ENCODE measurements around the gene ARL2. TPM values are rescaled to one million over a fixed set of nuclear protein-coding genes. Genes with fewer than 3 reads are reported as not detected.
"Not testable (repeated sequence)": the region's sequence is repeated elsewhere in the genome, so short reads cannot be mapped to it uniquely, and the experiment has no call there.

ARL2 gene
- total RNA-seq, 1 donor, result 14.2 TPM

DNA sequence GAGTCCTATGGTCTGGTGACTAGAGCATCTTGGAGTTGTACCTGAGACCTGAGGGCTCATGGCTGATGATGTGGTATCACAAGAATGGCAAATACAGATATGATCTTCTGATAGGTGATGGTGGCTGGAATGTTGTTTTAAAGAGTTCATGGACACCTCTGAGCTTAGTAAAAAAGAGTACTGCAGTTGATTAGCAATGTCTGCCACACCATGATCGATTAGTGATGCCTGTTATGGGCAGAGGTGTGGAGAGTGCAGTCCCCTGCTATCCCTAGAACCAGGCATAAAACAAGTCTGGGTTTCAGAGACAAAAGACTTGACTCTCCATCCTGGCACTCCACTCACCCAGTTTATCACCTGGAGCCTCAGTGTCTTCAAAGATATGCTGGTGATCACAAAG lies 15.8 kb upstream of the ARL2 start:
- Histone ChIP-seq H3K27me3 (ENCODE audit: insufficient read depth, low read length) (no peaks in the 10 kb centered on the region), H3K4me1 (ENCODE audit: insufficient read depth, low read length) (peaks cover 16% of the 10 kb centered on the region), H3K4me3 (ENCODE audit: low read length) (no peak overlapping the region), H3K9me3 (ENCODE audit: low read depth, low read length) (no peaks in the 10 kb centered on the region)

- Histone ChIP-seq H3K4me1 (ENCODE audit: insufficient read depth, low read length) (peaks cover 16% of the 10 kb centered on the region), H3K9me3 (ENCODE audit: low read depth, low read length) (no peaks in the 10 kb centered on the region), H3K4me3 (ENCODE audit: low read length) (no peak overlapping the region), H3K27me3 (ENCODE audit: insufficient read depth, low read length) (no peaks in the 10 kb centered on the region)
Observed at GRCh38 chr11:64998690-64999431, 15.1 kb upstream of the ARL2 start.

GRCh38 chr11:64999478-64999877 lies 14.5 kb upstream of the ARL2 start:
- no peaks in the 10 kb centered on the region for H3K9me3 ChIP-seq (ENCODE audit: low read depth, low read length)
- H3K4me1 ChIP-seq (ENCODE audit: insufficient read depth, low read length), result peaks cover 16% of the 10 kb centered on the region
- no peak overlapping the region for H3K4me3 ChIP-seq (ENCODE audit: low read length)
- no peaks in the 10 kb centered on the region for H3K27me3 ChIP-seq (ENCODE audit: insufficient read depth, low read length)

DNA sequence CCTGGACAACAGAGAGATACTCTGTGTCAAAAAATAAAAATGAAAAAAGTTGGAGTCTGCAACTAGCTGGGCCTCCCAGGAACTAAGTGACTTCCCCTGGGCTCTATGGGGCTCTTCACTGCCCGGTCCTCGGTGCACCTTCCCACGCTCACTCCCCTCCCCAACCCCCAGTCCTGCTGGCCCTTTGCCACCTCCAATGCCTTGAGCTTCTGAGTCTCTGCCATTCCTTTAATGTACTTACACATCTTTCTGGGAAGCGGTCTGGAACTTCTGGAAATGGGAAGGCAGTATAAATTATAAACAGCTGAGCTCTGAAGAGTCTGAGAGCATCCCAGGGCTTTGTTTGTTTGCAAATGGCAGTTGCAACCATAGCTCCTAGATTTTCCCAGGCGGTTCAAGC lies 11.3 kb upstream of the ARL2 start:
- H3K9me3 ChIP-seq (ENCODE audit: low read depth, low read length), result no peaks in the 10 kb centered on the region
- H3K4me3 ChIP-seq (ENCODE audit: low read length), result no peak overlapping the region
- no peaks in the 10 kb centered on the region for H3K4me1 ChIP-seq (ENCODE audit: insufficient read depth, low read length)
- H3K27me3 ChIP-seq (ENCODE audit: insufficient read depth, low read length), result no peaks in the 10 kb centered on the region

DNA sequence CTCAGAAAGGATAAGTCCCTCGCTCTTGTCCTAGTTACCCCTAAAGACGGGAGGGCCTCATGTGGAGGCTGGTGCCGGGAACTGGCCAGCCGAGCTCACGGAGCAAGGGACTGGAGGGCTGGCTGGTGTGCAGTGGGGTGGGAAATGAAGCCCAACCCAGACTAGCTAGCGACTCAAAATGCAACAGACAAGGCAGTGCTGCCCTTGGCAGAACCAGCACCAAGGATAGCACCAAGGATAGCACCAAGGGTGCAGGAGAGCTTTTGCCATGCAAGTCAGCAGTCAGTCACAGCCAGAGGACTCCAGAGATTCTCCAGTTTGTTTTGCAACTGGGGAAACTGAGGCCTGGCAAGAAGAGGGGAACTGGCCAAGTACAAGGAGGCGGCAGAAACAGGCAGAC lies 10.7 kb upstream of the ARL2 start:
- Histone ChIP-seq H3K27me3 (ENCODE audit: insufficient read depth, low read length) (no peaks in the 10 kb centered on the region), H3K4me1 (ENCODE audit: insufficient read depth, low read length) (no peaks in the 10 kb centered on the region), H3K4me3 (ENCODE audit: low read length) (no peak overlapping the region), H3K9me3 (ENCODE audit: low read depth, low read length) (no peaks in the 10 kb centered on the region)

DNA sequence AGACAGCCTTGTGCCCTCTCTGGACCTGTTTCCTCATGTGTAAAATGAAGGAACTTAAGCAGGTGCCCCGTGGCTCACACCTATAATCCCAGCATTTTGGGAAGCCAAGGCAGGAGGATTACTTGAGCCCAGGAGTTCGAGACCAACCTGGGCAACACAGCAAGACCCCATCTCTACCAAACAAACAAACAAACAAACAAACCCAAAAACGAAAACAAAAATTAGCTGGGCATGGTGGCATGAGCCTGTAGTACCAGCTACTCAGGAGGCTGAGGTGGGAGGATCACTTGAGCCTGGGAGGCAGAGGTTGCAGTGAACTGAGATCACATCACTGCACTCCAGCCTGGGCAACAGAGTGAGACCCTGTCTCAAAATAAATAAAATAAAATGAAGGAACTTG lies 10.0 kb upstream of the ARL2 start:
- not testable (repeated sequence) for H3K27me3 ChIP-seq (ENCODE audit: insufficient read depth, low read length); H3K4me3 ChIP-seq (ENCODE audit: low read length); H3K4me1 ChIP-seq (ENCODE audit: insufficient read depth, low read length); H3K9me3 ChIP-seq (ENCODE audit: low read depth, low read length)

DNA sequence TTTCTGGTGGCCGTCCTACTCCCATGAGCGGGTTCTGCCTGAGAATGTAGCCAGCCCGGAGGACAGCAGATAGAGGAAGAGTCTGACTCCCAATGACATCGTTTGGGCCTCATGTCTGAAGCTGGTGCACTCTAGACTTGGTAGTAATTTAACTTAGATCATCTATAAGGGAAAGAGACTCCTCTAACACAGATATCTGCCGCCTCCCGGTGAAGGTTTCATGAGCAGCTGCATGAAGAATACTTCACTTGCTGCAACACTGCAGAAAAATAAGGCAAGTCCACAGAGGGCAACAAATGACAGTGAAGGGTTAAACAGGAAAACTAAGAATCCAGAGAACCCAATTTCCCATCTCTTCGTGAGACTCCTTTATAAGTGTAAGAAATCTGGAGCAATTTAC lies 5.9 kb upstream of the ARL2 start:
- Histone ChIP-seq H3K4me3 (ENCODE audit: low read length) (no peak overlapping the region), H3K9me3 (ENCODE audit: low read depth, low read length) (no peaks in the 10 kb centered on the region), H3K4me1 (ENCODE audit: insufficient read depth, low read length) (peaks cover 4% of the 10 kb centered on the region), H3K27me3 (ENCODE audit: insufficient read depth, low read length) (no peaks in the 10 kb centered on the region)

- Histone ChIP-seq H3K9me3 (ENCODE audit: low read depth, low read length) (no peaks in the 10 kb centered on the region), H3K4me3 (ENCODE audit: low read length) (no peak overlapping the region), H3K27me3 (ENCODE audit: insufficient read depth, low read length) (no peaks in the 10 kb centered on the region), H3K4me1 (ENCODE audit: insufficient read depth, low read length) (peaks cover 8% of the 10 kb centered on the region)
Observed at GRCh38 chr11:65008873-65009272, 5.1 kb upstream of the ARL2 start.

DNA sequence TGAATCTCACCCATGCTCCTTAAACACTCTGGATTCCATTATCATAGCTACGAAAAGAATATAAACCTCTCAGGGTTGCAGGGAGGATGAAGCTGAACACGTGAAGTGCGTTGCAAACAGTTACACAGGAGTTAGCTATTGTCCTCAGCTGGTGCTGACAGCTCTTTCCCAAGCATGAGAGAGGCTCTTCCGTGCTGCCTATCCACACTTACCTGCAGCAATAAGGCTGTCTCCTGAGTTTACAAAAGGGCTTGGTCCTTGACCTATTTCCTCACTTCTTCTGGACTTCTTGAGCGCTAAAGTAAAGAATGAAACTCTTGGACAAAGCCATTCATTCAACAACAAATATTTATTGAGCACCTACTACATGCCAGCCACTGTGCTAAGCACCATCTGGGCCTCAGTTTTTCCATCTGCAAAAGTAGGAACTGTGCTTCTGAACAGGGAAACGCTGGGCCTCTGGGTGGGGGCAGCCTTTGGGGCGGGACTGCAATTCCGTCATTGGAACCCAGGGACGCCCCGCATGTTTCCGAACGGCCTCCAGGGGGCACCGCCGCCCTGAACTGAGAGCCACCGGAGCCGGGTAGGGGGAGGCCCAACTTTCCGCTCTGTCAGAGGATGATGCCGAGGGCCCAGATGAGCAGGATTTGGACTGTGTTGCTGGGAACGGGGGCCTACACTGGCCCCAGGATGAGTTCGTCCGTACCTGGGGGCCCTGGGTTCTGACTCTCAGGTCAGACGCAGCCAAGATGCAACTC lies 651 bp upstream of the ARL2 start:
- Histone ChIP-seq H3K4me3 (ENCODE audit: low read length) (peak overlapping the region; percentile 64), H3K9me3 (ENCODE audit: low read depth, low read length) (no peaks in the 10 kb centered on the region), H3K4me1 (ENCODE audit: insufficient read depth, low read length) (peaks cover 28% of the 10 kb centered on the region), H3K27me3 (ENCODE audit: insufficient read depth, low read length) (no peaks in the 10 kb centered on the region)

- no peaks in the 10 kb centered on the region for H3K9me3 ChIP-seq (ENCODE audit: low read depth, low read length)
- peak overlapping the region; percentile 64 for H3K4me3 ChIP-seq (ENCODE audit: low read length)
Observed at GRCh38 chr11:65014726-65015227, 817 bp downstream of the ARL2 start.

GRCh38 chr11:65016705-65017104 lies 2.7 kb downstream of the ARL2 start:
- H3K9me3 ChIP-seq (ENCODE audit: low read depth, low read length), result no peaks in the 10 kb centered on the region
- peaks cover 32% of the 10 kb centered on the region for H3K4me1 ChIP-seq (ENCODE audit: insufficient read depth, low read length)
- H3K27me3 ChIP-seq (ENCODE audit: insufficient read depth, low read length), result no peaks in the 10 kb centered on the region
- no peak overlapping the region for H3K4me3 ChIP-seq (ENCODE audit: low read length)

More at GRCh38 chr11:65014726-65015227, 817 bp downstream of the ARL2 start:
- H3K27me3 ChIP-seq (ENCODE audit: insufficient read depth, low read length), result no peaks in the 10 kb centered on the region
- H3K4me1 ChIP-seq (ENCODE audit: insufficient read depth, low read length), result peaks cover 28% of the 10 kb centered on the region

DNA sequence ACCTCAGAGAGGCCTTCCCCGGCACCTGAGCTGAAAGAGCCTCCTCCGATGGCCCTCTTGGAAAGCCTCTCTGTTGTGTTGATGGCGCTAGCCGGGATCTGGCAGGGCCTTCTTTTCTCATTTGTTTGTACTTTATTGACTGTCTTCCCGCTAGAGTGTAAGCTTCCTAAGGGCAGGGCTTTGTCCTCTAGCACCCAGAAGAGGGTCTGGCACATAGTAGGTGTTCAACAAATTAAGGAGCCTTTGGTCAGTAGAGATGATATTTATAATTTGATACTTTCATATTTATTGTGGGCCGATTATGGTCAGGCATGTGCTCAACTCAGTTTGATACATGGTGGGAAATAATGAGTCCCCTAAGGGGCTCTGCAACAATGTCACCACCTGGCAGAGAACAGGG lies 4.0 kb downstream of the ARL2 start:
- Histone ChIP-seq H3K27me3 (ENCODE audit: insufficient read depth, low read length) (no peaks in the 10 kb centered on the region), H3K4me1 (ENCODE audit: insufficient read depth, low read length) (peaks cover 31% of the 10 kb centered on the region), H3K4me3 (ENCODE audit: low read length) (no peak overlapping the region), H3K9me3 (ENCODE audit: low read depth, low read length) (no peaks in the 10 kb centered on the region)

DNA sequence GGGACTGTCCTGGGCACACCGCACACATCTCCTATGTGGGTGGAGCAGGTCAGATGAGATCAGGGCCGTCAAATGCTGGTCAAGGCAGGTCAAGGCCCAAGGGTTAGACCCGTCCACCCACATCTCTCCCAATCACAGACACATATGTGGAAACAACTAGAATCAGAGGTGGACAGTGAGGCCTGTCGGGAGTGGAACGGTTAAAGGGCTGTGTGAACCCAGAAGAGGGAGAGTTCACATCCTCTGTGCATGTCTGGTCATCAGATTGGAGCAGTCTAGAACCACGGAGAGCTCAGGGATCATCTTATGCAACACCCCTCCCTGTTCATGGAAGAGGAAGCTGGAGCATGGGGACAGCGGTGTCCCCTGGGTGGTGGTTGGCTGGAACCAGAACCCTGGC lies 5.9 kb downstream of the ARL2 start:
- H3K4me3 ChIP-seq (ENCODE audit: low read length), result no peak overlapping the region
- no peaks in the 10 kb centered on the region for H3K9me3 ChIP-seq (ENCODE audit: low read depth, low read length)
- peaks cover 22% of the 10 kb centered on the region for H3K4me1 ChIP-seq (ENCODE audit: insufficient read depth, low read length)
- H3K27me3 ChIP-seq (ENCODE audit: insufficient read depth, low read length), result no peaks in the 10 kb centered on the region

GRCh38 chr11:65021003-65021402 lies 7.0 kb downstream of the ARL2 start:
- H3K4me1 ChIP-seq (ENCODE audit: insufficient read depth, low read length), result peaks cover 11% of the 10 kb centered on the region
- no peaks in the 10 kb centered on the region for H3K9me3 ChIP-seq (ENCODE audit: low read depth, low read length)
- H3K27me3 ChIP-seq (ENCODE audit: insufficient read depth, low read length), result no peaks in the 10 kb centered on the region
- H3K4me3 ChIP-seq (ENCODE audit: low read length), result no peak overlapping the region

DNA sequence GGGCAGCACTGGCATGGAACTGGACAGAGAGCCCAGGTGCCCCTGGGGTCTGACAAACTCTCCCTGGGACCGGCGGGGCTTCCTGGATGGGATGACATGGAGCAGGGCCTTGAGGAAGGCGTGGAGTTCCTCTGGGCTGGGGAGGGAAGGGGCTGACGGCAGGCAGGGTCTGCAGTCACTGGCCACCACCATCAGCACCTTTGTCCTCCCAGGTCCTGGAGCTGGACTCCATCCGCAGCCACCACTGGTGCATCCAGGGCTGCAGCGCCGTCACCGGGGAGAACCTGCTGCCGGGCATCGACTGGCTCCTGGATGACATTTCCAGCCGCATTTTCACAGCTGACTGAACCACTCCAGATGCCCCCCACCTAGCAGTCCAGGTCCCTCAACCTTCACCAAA lies 7.5 kb downstream of the ARL2 start:
- Histone ChIP-seq H3K9me3 (ENCODE audit: low read depth, low read length) (no peaks in the 10 kb centered on the region), H3K4me1 (ENCODE audit: insufficient read depth, low read length) (peaks cover 6% of the 10 kb centered on the region), H3K27me3 (ENCODE audit: insufficient read depth, low read length) (no peaks in the 10 kb centered on the region), H3K4me3 (ENCODE audit: low read length) (no peak overlapping the region)

DNA sequence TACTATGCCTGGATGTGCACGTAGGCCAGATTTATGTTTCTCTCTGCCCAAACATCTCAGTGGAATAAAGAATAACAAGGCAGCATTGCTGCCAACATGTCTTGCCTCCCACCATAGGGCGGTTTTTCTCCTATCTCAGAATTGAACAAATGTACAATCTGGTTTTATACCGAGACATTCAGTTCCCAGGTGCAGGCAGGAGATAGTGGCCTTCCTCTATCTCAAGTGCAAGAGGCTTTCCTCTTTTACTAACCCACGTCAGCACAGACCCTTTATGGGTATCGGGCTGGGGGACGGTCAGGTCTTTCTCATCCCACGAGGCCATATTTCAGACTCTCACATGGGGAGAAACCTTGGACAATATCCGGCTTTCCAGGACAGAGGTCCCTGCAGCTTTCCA lies 9.5 kb downstream of the ARL2 start:
- not testable (repeated sequence) for H3K27me3 ChIP-seq (ENCODE audit: insufficient read depth, low read length); H3K9me3 ChIP-seq (ENCODE audit: low read depth, low read length); H3K4me3 ChIP-seq (ENCODE audit: low read length)
- H3K4me1 ChIP-seq (ENCODE audit: insufficient read depth, low read length), result peaks cover 23% of the 10 kb centered on the region
